ENCODE data around the gene OTOGL.
"Not testable (repeated sequence)": the region's sequence is repeated elsewhere in the genome, so short reads cannot be mapped to it uniquely, and the experiment has no call there.

Gene OTOGL

DNA sequence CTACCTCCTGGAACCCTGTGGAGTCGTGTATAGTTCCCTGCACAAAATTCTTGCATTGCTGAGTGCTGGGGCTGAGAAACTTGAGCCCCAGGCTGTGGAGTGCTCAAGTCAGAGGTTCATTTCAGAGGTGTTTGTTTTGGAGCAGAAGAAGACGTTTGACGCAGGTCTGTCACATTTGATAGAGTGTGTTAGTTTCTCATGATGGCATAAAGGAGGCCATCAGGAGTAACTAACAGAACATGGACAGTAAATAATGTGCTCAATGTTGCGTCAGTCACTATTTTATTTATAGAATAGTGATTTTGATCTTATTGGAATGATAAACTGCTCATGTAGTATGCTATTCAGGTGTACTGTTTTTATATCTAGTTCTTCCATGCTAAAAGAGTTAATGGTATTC, 44.2 kb downstream of the OTOGL start:
- H3K4me3 ChIP-seq (ENCODE audit: low read depth, low read length) = no peak overlapping the region
- in situ Hi-C loops (cut with HindIII; ENCODE audit: low sequenced_read_pairs) = no loop called here
- TF ChIP-seq, protein P1, sequence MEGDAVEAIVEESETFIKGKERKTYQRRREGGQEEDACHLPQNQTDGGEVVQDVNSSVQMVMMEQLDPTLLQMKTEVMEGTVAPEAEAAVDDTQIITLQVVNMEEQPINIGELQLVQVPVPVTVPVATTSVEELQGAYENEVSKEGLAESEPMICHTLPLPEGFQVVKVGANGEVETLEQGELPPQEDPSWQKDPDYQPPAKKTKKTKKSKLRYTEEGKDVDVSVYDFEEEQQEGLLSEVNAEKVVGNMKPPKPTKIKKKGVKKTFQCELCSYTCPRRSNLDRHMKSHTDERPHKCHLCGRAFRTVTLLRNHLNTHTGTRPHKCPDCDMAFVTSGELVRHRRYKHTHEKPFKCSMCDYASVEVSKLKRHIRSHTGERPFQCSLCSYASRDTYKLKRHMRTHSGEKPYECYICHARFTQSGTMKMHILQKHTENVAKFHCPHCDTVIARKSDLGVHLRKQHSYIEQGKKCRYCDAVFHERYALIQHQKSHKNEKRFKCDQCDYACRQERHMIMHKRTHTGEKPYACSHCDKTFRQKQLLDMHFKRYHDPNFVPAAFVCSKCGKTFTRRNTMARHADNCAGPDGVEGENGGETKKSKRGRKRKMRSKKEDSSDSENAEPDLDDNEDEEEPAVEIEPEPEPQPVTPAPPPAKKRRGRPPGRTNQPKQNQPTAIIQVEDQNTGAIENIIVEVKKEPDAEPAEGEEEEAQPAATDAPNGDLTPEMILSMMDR (IDR thresholded peaks at IDR 0.05; ENCODE audit: low read depth, low read length) = no peak
- no peak for DNase-seq (ENCODE audit: low read depth, low spot score)

DNA sequence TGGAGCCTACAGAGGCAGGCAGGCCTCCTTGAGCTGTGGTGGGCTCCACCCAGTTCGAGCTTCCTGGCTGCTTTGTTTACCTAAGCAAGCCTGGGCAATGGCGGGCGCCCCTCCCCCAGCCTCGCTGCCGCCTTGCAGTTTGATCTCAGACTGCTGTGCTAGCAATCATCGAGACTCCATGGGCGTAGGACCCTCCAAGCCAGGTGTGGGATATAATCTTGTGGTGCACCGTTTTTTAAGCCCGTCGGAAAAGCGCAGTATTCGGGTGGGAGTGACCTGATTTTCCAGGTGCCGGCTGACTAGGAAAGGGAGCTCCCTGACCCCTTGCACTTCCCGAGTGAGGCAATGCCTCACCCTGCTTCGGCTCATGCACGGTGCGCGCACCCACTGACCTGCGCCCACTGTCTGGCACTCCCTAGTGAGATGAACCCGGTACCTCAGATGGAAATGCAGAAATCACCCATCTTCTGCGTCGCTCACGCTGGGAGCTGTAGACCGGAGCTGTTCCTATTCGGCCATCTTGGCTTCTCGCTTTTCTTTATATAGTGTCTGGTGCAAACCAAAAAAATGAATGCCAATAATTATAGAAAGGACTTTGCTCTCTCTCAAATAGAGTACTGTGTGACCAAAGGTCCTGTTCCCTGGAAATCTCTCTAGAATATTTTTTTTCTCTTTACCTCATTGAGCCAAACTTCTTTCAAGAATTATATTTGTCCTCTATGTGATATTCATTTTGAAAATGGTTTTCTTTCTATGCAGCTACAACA, 50.4 kb downstream of the OTOGL start:
- DNase-seq (ENCODE audit: low read depth, low spot score); in situ Hi-C loops (cut with HindIII; ENCODE audit: low sequenced_read_pairs); H3K4me3 ChIP-seq (ENCODE audit: low read depth, low read length): not testable (repeated sequence)

DNA sequence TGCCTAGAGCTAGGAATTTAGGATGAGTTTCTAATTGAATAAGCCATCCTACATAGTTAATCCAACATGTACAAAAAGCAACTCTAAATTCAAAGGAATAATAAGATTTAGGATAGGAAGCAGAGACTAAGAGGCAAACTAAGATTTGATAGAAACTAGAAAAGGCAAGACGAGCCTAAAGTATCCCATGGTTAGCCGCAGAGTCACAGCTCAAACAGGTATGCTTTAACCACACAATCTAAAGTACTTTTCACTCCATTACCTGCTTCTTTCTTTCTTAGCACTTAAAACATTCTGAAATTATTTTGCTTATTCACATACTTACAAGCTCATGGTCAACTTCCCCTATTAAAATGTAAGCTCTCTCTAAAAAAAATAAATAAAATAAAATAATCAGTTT, 51.8 kb downstream of the OTOGL start:
- no peak for DNase-seq (ENCODE audit: low read depth, low spot score)
- in situ Hi-C loops (cut with HindIII; ENCODE audit: low sequenced_read_pairs) = no loop called here
- TF ChIP-seq, protein P1 (IDR thresholded peaks at IDR 0.05; ENCODE audit: low read depth, low read length) = no peak
- H3K4me3 ChIP-seq (ENCODE audit: low read depth, low read length) = no peak overlapping the region

DNA sequence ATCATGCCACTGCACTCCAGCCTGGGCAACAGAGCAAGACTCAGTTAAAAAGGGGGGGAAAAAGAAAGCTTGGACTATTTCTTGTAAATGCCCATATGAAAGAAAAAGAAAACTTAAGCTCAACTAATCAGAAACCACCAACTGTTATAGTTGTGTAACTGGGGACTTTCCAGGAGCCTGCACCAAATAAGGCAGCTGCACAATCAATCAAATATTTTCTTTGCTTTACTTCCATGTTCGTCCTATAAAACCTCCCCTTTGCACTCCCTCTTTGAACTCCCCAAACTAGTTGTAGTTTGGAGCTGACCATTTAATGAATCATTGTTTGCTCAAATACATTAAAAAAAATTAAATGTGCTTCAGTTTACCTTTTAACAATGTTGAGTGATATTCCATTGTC, 54.9 kb downstream of the OTOGL start:
- no peak overlapping the region for H3K4me3 ChIP-seq (ENCODE audit: low read depth, low read length)
- peak; percentile 16 for DNase-seq (ENCODE audit: low read depth, low spot score)
- TF ChIP-seq, protein P1 (IDR thresholded peaks at IDR 0.05; ENCODE audit: low read depth, low read length) = no peak
- in situ Hi-C loops (cut with HindIII; ENCODE audit: low sequenced_read_pairs) = no loop called here

DNA sequence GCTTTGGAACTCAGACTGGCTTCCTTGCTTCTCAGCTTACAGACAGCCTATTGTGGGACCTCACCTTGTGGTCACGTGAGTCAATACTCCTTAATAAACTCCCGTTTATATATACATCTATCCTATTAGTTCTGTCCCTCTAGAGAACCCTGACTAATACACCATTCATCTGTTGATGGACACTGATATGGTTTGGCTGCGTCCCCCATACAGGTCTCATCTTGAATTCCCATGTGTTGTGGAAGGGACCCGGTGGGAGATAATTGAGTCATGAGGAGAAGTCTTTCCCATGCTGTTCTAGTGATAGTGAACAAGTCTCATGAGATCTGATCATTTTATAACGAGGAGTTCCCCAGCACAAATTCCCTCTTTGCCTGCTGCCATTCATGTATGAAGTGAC, 57.0 kb downstream of the OTOGL start:
- H3K4me3 ChIP-seq (ENCODE audit: low read depth, low read length) = no peak overlapping the region
- in situ Hi-C loops (cut with HindIII; ENCODE audit: low sequenced_read_pairs) = no loop called here
- DNase-seq (ENCODE audit: low read depth, low spot score) = no peak
- TF ChIP-seq, protein P1 (IDR thresholded peaks at IDR 0.05; ENCODE audit: low read depth, low read length) = no peak

DNA sequence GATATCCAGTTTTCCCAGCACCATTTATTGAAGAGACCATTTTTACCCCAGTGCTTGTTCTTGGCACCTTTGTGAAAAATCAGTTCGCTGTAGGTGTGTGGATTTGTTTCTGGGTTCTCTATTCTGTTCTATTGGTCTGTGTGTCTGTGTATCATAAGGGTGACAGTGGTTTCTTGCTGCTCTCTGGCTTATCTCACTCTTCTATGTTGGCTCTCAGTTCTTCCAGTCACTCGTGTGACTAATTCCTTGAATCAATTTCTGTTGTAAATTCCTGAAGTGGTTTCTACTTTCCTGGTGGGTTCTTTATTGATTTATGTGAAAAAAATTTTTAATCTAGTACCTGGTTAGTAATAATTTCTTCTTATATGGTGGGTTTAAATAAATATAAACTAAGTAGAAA, 58.3 kb downstream of the OTOGL start:
- in situ Hi-C loops (cut with HindIII; ENCODE audit: low sequenced_read_pairs) = no loop called here
- H3K4me3 ChIP-seq (ENCODE audit: low read depth, low read length) = no peak overlapping the region
- TF ChIP-seq, protein P1 (IDR thresholded peaks at IDR 0.05; ENCODE audit: low read depth, low read length) = no peak
- DNase-seq (ENCODE audit: low read depth, low spot score) = peak; percentile 8

DNA sequence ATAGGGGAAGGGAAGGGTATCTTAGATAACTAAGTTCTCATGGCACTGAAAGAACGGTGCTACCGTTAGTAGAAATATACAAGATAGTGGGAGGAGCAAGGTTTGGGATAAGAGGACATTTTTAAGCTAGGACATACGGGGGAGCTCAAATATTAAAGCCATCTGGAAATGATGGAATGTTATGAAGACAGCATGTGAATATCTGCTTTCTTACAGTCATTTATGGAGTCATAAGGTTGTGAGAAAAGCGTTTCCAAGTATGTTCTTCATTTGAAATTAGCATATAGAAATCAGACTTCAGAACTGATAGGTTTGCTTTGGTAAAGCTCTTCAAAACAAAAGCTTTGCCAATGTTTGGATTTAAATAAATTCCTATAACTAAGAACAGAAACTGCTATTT, 62.3 kb downstream of the OTOGL start:
- TF ChIP-seq, protein P1 (IDR thresholded peaks at IDR 0.05; ENCODE audit: low read depth, low read length) = no peak
- no peak overlapping the region for H3K4me3 ChIP-seq (ENCODE audit: low read depth, low read length)
- in situ Hi-C loops (cut with HindIII; ENCODE audit: low sequenced_read_pairs) = no loop called here
- DNase-seq (ENCODE audit: low read depth, low spot score) = no peak

All from astrocyte of the spinal cord (primary cell).